HG03575 (cell line): ENCODE data around the gene LINC00305.

Experiments used
- ATAC-seq: cut with Tn5 transposase; IDR thresholded peaks from one replicate; pipeline ENCODE4 v1.9.1; 2021; ENCODE audit not compliant: unreplicated experiment, insufficient number of reproducible peaks, low FRiP score; ENCODE audit errors: extremely low read depth

The LINC00305 gene

GRCh38 chr18:64148988-64149387, at the start of gene LINC00305:
TSS of gene LINC00305 (minus strand) at chr18:64149088.
- ATAC-seq = no peak

GRCh38 chr18:64191069-64191468, 42.2 kb upstream of the LINC00305 start:
- ATAC-seq = no peak

DNA sequence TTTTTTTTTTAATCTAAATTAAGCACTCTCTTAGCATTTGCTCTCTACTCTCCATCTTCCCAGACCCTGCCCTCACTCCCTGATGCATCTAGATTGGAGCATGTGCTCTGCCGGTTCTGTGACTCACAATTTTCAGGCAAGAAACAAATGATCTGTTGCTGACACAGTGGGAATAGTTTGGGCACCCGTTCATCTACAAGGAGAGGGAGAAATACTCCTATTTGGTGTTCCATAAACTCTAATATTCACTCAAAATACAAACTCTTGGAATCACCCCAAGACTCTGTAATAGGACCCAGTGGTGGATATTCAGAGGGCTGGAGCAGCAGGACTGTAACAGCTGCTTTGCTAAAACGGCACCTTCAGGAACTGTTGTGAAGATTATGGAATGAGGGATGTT, 37.1 kb upstream of the LINC00305 start:
- ATAC-seq = no peak

DNA sequence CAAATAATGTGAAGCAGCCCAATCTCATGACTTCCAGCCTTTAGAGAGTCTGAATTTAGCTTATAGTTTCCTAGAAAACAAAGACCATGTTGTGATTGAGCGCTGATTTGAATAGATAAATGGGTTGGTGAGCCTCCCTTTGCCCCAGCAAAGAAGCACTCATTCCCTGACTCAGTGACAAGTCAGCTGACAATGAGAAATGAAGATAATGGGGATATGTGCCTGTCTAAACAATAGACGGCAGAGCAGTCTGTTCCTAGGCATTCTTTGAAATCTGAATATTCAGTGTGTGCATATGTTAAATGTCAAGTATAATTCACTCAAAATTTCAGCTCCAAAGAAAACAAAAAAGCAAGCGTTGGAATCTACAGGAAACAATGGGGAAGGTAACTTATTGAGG, 34.8 kb upstream of the LINC00305 start:
- no peak for ATAC-seq

DNA sequence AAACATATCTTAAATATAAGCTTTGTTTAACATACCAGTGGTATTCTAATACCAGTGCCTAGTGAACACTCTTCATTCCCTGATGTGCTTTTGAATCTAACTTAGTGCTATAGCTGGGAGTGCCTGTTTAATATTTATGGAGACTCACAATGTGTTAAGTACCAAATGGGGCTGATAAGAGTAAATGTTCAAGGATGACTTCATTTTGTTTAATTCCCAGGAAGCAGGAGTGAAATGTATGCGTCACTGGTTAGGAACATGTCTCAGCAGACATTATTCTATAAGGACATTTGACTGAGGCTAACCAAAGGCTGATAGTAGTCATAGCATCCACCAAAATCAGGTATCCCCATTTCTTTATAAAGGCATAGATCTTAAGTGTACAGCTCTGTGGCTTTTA, 31.7 kb upstream of the LINC00305 start:
- ATAC-seq = no peak

DNA sequence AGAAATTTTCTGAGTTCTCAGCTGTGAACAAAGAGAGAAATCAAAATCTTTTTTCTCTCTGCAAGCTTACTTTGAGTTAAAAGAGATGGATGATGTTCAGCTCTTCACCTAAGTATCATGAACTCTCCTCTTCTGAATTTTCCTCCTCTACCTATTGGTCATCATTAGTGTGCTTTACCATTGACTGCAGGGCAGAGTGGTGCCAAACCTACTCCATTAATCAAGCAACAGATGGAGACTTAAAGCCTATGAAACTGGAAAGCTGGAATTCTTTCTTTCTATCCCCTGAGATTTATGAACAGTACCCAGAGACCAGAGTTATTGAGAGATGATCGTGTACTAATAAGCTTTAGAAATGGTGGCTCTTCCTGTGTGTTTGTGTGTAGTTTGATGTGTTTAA, 31.3 kb upstream of the LINC00305 start:
- ATAC-seq = no peak

DNA sequence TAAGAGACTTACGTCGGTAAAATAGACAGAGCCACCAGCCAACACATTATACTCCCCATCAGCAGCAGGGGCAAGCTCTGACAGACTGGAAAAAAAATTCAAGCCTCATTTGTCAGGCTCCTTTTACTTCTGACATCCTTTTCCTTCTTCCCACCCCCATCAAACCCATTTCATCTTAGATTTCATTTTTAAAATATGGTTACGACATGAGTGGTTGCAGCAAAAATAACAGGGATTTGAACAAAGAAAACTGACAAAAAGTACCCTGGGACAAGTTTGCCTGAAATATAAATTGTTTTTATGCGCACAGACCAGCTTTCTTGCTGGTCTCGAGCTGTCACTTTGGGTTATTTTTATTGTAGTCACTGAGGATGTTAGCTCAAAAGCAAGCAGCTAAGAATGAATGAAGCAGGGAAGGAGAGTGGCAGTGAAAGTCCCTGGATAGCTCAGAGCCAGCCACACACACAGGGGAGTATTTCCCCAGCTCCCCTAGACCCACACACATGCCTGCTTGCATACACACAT, 30.7 kb upstream of the LINC00305 start:
- no peak for ATAC-seq

- ATAC-seq = no peak
These were observed 30.0 kb upstream of the LINC00305 start for GRCh38 chr18:64178860-64179259.

- no peak for ATAC-seq
These were observed 26.5 kb upstream of the LINC00305 start for GRCh38 chr18:64175432-64175831.

DNA sequence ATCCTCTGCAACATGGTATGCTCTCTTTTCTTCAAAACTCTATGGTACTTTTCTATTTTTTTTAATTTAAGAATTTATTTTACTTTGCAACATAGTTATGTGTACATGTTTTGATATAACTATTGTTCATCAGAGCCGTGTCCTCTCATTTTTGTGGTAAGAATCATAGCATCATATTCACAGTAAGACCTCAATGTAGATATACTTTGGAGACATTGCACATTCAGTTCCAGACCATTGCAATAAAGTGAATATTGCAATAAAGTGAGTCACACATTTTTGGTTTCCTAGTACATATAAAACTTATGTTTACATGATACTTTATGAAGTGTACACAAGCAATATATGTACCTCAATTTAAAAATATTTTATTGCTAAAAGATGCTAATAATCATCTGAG, 22.7 kb upstream of the LINC00305 start:
- ATAC-seq = no peak

GRCh38 chr18:64167408-64167925, 18.6 kb upstream of the LINC00305 start:
- ATAC-seq = no peak

- no peak for ATAC-seq
These were observed 17.0 kb upstream of the LINC00305 start for GRCh38 chr18:64165906-64166305.

- no peak for ATAC-seq
These were observed 16.0 kb upstream of the LINC00305 start for GRCh38 chr18:64164883-64165282.

- ATAC-seq = no peak
These were observed 1.1 kb upstream of the LINC00305 start for GRCh38 chr18:64149916-64150438.

- ATAC-seq = no peak
These were observed 6.0 kb downstream of the LINC00305 start for GRCh38 chr18:64142904-64143303.

- ATAC-seq = no peak
These were observed 11.0 kb downstream of the LINC00305 start for GRCh38 chr18:64137914-64138313.

DNA sequence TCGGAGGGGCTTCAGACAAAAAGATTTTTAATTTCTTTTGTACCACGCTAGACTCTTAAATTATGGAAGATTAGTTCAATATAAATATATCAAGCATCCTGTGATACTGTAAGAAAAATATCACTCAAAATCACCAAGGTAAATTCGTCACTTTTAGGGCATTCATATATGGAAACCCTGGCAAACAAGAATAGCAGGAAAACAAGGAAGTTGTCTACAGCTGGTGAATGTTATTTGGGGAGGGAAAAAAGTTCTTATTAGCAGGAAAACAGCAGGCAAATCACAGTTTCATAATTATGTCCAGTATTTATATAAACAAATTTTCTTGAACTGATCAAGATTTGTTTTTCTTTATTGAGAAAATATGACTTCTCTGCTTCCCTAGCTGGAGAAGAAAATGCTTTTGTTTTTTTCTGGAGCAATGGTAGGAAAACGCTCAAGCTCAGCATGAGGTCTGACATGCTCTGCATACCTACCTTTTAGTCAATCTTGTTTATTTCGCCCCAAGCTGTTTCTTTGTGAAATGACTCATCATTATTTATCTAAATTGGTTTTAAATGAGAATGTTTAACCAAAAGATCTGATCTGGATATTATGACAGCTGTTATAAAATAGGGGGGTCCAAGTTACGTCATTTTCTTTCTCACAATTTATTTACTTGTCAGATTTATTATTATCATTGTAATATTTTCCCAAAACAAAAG, 14.7 kb downstream of the LINC00305 start:
- ATAC-seq = no peak

GRCh38 chr18:64132871-64133270, 16.0 kb downstream of the LINC00305 start:
- no peak for ATAC-seq

- no peak for ATAC-seq
These were observed 17.6 kb downstream of the LINC00305 start for GRCh38 chr18:64131314-64131713.

- ATAC-seq = no peak
These were observed 21.7 kb downstream of the LINC00305 start for GRCh38 chr18:64127172-64127571.

- ATAC-seq = no peak
These were observed 29.0 kb downstream of the LINC00305 start for GRCh38 chr18:64119916-64120315.
